ENCODE results near the gene FGFR4.

The FGFR4 gene

DNA sequence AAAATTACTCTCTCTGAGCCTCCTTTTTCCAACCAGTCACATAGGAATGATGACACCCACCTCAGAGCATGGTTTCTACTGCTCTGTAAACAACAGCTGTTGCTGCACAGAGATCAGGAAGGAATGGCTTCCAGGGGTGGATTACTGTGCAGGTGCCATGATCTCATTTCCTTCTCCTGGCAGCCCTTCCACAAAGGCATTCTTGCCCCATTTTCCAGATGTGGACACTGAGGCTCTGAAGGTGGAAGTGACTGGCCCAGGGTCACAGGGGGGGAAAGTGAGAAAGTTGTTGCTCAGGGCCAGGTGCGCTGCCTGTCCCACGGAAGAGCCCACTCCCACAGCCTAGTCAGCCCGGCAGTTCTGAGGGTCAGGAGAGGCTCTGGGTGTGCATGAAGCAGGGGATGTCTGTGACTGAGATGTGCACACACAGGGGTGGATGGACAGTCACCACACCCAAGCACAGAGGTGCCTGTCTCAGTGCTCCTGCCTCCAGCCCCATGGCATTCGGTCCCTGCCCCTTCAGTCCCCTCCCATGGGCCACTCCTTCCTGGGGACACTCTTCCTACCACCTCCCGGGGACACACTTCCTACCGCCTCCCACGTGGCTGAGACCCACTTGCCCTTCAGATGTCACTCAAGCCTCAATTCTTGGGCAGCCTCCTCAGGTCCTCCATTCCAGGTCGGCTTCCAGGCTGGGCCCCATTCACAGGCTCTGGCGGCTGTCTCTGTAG is 17.0 kb downstream of the FGFR4 start:
- DNase-seq (ENCODE audit: low spot score), result no peak

DNA sequence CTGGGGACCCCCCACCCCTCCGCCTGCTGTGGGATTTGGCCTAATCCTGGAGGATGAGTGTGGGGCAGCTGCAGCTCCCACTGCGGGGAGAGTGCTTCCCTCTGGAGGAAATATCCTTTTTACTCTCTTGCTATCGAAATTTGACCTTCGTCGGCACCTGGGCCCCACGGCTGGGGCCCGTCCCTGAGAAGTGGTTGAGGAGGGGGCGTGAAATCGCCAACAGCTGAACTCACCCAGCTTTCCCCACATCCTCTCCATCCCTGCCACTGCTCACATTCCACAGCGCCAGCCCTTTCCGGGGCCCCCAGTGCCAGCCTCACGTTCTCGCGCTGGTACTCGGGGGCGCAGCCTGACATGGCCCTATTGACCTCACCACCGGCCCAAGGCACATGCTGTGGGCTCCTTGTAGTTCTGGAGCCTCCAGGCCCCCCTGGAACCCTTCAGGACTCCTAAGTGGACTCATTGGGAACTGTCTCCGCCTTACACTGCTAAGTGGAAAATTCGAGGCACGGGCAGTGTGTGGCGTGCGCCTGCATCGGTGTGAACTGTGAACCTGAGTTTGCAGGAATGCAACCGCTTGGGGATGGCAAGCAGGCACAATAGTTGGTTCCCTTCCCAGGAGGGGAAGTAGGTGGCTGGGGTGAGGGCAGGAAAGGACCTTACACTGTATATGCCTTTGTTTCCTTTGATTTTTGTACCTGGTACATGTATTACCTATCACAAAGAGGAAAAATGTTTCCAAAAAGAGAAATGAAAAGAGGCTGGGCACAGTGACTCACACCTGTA is 19.2 kb downstream of the FGFR4 start:
- peak; percentile 46 for DNase-seq (ENCODE audit: low spot score)

DNA sequence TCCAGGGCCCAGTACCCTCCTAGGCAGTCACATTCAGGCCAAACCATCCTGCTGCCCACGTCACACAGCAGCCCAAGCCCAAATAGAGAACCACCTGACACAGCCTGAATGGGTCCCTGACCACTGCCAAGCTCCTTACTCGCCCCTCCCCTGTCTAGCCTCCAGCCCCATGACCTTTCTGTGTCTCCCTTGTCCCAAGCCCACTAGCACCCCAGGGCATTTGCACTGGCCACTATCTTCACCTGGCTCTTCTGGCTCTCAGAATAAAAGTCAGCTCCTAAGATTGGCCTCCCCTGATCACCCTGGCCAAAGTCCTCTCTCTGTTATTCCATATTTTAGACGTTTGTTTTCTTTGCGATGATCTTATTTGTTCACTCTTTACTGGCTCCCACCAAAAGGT is 20.4 kb downstream of the FGFR4 start:
- DNase-seq (ENCODE audit: low spot score), result no peak

DNA sequence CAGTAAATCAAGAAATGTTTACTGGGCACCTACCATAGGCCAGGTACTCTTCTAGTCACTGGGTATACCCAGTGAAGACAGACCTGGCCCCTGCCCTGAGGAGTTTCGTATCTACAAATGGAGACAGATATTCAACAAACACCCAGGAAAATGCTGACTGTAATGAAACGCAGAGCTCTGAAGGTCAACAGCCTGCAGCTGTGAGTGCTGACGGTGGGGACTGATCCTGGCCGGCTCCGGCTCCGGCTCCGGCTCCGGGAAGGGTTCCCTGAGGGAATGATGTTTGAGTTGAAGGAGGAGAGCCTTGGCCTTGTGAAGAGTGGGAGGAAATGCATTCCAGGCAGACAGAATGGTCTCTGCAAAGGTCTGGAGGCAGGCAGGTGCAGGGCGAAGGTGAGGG is 23.1 kb downstream of the FGFR4 start:
- peak; percentile 46 for DNase-seq (ENCODE audit: low spot score)

DNA sequence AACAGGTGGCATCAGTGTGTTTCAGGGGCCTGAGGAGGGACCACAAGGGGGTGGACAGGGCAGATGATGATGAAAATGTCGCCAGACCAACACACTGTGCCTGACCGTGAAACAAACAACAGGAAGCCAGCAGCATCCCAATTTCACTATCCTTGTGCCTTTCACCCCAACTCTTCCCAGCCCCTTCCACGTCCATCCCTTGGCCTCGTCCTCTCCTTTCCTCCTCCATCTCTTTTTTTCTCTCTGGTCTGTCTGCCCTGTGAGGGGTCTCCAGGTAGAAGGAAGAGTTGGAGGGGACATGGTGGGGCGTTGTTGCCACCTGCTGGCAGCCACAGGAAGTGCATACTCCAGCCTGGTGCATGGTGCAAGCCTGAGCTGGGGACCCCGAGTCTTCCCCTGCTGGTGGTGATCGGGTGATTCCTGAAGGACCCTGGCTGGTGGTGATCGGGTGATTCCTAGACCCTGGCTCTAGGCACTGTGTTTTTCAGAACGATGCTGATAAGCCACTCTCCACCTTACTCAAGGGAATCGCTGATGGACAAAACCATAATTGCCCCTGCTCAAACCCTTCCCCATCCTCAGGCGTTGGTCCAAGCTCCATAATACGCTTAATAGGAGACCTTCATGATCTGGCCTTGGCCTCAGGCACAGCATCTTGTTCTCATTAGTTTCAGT is 25.1 kb downstream of the FGFR4 start:
- DNase-seq (ENCODE audit: low spot score), result peak; percentile 89

DNA sequence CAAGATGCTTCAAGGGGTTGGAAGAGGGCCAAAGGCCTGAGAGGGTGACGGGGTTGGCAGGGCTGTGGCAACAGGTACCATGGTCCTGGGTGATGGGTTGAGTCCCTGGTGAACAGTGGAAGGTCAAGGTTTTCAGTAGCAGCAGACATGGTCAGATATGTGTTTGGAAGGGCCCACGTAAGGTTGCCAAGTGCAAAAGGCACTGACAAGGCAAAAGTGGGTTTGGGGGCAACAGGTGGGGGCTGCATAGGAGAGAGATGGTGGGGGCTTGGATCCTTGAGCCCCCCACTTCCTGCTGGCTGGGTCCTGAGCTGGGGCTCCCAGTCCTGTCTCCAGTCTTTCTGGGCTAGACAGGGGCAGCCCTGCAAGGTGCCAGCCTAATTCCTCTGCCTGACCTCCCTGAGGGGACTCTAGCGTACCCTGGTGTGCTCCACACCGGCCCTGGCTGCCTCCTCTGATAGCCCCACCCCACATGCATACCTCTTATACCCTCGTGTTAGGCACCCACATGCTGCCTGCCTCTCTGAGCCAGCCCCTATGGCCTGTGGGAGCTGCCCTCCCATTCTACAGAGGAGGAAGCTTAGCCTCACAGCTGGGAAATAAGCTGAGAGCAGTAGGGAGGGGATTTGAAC is 26.0 kb downstream of the FGFR4 start:
- no peak for DNase-seq (ENCODE audit: low spot score)

DNA sequence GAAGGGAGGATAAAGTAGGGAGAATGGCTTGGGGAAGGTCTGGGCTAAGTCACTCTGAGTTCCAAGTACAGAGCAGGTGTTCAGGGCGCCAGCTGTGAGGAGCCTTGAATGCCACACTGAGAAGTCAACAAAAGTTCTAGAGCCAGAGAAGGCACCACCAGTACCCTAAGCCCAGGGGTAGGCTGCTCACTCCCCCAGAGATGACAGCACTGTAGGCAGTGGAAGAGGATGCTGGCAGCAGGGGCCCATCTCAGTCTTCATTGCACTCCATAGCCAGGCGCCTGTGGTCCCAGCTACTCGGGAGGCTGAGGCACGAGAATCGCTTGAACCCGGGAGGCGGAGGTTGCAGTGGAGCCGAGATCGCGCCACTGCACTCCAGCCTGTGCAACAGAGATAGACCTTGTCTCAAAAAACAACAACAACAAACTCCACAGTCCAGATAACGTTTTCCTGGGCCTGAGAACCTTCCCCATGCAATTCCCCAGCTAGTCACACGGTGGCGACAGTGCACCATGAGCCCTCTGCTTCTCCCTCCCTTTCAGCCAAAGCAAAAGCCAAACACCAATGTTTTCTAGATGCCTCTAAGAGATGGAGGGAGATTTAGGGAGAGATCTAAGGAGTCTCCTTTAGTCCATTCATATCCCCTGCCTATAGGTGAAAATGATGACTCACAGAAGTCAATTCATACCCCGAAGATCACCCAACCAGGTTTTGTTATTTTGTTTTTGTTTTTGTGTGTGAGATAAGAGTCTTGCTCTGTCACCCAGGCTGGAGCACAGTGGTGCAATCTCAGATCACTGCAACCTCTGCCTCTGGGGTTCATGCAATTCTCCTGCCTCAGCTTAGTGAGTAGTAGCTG is 27.1 kb downstream of the FGFR4 start:
- peak; percentile 84 for DNase-seq (ENCODE audit: low spot score)

DNA sequence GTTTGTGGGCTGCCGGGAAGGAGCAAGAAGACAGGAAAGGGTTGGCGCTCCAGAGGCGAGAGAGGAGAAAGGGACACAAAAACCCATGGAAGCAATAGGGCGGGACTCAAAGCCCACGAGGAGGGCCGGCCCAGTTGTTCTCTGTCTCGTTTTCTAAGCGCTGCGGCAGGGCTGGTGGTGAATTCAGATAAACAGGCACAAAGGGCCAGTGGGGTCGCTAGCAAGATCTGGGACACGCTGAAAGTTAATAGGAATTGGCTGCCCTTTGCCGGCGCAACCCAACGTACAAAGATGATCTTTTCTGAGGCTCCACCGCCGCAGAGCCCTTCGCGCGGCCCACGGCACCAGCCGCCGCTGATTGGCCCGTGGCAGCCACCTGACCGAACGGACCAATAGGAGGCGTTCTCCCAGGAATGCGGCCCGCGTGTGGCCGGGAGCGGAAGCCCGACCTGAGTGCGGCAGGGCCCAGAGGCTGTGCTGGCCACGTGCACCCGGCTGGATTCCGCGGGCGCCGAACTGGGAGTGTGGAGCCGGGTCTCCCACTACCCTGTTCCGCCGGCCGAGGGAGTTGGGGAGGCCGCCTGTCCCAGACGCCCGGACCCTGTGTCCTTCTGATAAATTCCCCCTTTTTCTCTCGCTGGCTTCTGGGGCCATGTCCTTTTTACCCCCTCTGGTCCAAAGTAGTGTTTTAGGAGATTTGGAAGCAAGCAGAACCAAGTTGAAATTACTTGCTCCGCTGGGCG is 30.1 kb downstream of the FGFR4 start:
- peak; percentile 85 for DNase-seq (ENCODE audit: low spot score)

DNA sequence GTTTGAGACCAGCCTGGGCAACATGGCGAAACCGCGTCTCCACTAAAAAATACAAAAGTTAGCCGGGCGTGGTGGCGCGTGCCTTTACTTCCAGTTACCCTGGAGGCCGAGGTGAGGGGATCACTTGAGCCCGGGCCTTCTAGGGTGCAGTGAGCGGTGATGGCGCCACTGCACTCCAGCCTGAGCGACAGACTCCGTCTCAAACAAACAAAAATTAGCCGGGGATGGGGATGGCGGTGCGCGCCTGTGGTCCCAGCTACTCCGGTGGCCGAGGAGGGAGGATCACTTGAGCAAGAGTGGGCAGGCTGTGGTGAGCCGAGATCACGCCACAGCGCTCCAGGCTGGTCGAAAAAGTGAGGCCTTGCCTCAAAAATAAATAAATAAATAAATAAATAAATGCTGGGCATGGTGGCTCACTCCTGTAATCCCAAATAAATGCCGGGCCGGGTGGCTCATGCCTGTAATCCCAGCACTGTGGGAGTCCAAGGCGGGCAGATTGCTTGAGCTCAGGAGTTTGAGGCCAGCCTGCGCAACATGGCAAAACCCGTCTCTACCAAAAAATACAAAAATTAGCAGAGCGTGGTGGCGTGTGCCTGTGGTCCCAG is 30.8 kb downstream of the FGFR4 start:
- DNase-seq (ENCODE audit: low spot score), result no peak

DNA sequence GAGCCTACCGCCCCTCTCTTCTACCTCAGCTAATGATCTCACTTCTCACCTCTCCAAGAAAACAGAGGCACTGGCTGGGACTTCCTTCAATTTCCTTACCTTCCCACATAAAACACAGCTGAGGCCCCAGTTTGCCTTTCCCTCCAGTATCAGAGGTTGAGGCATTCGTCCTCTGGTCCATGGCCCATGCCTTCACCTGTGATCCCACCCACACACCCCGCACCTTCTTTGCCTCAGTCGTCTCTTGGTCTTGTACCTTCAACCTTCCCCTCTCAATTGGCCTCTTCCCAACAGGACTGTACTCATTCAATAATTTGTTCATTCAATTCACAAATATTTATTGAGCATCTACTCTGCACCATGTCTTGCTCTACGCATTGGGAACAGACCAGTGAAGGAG is 35.9 kb downstream of the FGFR4 start:
- DNase-seq (ENCODE audit: low spot score), result no peak

DNA sequence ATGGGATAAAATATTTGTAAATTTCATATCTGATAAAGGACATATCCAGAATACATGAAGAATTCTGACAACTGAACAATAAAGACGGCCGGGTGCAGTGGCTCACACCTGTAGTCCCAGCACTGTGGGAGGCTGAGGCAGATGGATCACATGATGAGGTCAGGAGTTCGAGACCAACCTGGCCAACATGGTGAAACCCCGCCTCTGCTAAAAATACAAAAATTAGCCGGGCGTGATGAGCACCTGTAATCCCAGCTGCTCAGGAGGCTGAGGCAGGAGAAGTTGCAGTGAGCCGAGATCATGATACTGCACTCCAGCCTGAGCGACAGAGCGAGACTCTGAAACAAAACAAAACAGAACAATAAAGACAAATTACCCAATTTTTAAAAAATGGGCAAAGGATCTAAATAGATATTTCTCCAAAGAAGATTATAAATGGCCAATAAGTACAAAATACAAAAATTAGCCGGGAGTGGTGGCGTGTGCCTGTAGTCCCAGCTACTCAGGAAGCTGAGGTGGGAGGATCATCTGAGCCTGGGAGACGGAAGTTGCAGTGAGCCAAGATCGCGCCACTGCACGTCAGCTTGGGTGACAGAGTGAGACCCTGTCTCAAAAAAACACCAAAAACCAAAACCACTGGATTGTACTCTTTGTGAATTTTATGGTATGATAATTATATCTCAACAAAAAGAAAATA is 37.2 kb downstream of the FGFR4 start:
- DNase-seq (ENCODE audit: low spot score), result no peak

DNA sequence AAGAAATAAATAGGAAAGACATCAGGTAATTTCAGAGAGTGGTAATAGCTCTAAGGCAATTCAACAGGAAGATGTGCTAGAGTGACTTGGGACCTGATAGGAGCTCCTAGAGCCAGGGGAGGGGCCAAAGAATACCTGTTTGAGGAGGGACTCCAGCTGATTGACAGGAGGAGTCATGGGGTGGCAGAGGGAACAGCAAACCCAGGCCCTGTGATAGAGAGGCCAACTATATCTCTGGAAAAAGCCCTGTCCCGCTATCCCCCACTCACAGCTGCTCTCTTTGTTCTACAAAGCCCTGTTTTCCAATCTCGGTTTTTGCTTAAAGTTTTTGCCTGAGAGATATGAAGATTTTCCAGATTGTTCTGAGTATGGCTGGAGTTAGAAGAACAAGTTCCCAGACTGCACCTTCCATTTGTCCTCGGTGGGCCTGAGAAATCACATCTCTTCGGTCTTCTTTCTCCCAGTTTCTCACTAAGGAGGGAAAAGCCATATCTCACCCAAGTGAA is 37.8 kb downstream of the FGFR4 start:
- no peak for DNase-seq (ENCODE audit: low spot score)

DNA sequence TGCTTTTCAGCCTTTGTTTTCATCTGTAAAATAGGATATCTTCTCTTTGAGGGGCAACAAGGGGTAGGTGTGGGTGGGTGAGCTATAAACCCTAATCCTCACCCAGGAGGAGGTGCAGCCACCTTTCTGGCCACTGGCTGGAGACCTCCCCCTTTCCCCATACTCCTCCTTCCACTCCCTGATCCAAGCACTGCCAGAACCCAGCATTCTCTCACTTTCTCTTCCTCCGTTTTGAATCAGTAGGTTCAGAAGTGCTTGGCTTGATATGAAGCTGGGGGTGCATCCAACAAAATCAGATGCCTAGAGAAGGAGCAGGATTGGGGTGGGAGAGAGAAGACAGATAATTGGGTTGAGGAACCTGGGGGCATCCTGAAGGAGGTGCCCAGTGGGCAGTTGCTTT is 40.1 kb downstream of the FGFR4 start:
- DNase-seq (ENCODE audit: low spot score), result no peak

DNA sequence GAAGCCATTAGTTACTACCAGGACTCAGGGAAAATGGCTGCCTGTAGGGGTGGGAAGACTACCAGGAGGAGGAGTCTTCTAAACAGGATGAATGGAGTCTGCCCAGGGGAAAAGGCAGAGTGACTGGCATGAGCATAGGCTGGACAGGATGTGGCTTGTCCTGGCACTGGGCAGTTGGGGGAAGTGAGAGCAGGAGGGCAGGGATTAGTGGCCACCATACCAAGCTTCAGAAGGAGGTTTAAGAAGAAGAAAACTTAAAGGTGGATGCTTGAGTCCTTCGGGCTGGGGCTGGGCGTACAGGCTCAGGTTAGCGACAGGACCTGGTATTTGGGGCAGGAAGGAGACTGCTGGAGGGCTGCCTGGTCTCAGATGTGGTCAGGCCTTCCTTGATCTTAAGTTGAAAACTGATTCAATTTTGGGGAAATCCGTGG is 41.9 kb downstream of the FGFR4 start:
- DNase-seq (ENCODE audit: low spot score), result no peak

DNA sequence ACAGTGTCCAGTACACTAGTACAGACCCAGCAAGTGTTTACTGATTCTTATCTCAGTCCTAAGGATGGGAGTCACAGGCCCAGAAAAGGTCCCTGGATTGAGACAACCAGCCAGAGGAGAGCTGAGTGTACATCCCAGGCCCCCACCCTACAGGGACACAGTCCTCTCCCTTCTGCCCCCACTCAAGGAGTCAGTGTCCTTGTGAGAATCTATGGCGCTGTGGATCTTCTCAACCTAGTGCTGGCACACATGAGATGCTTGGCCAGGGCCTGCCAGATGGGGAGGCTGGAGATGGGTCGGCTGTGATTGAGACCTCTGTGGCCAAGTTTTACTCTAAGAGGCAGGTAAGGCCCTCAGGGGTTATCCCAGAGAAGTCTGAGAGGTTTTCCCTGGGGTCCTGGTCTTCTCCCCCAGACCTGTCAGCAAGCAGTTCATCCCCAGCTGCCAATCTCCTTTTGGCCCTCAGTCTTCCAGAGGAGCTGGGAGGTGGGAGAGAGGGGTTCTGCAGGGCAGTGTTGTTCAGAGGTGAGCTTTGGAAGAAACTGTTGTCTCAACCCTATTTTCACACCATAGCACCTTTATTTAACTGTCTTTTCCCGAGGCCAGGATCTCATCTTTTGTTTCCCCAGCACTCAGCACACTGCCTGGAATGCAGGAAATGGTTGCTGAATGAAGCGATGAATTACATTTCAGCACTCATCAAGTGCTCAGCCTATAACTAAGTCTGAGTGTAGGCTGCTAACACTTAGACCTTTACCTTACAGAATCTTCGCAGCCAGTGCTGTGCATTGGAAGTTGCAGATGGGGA is 43.7 kb downstream of the FGFR4 start:
- DNase-seq (ENCODE audit: low spot score), result no peak

DNA sequence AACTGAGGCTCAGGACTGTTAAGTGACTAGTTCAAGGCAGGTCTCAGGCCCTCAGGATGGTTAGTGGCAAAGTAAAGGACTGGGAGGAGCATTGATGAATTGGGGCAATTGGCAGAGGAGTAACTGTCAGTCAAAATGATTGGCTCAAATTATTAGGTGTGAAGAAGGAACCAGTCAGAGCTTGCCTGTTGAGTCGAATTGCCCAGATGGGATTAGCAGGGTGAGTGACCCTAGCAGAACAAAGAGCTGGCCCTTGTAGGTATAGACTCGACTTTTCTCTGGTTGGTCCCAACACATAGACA is 44.3 kb downstream of the FGFR4 start:
- DNase-seq (ENCODE audit: low spot score), result no peak

DNA sequence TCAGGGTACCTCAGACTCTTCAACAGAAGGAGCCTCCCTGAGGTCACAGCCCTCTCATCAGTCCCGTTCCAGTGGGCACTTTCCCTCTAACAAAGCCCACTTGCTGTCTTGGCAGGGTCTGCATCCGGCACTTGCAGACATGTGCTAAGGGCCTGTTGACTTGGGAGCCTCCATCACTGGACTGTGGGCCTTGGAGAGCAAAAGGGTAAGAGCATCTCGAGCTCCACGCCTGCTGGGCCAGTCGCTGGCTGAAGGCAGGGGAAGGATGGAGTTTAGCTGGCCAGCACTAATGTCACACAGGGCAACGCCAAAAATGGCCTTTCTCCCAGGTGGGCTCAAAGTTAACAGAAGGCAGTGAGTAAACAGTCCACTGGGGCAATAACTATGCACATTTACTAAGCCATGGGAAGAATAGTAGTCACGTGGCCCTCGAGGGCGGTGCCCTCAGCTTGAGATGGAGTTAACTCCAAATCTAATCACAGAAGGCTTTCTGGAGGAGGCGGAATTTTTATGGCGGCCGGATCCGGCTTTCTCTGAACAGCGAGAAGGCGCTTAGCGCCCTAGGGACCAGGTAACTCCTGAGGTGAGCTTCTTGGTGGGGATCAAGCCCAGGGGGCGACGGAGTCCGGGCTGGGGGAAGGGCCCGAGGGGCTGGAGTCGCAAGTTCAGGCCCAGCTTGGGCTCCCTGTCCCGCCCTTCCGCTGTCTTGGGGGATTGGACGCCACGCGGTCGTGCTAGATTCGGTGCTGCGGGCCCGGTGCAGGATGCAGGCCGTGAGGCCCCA is 44.8 kb downstream of the FGFR4 start:
- peak; percentile 77 for DNase-seq (ENCODE audit: low spot score)

Data from ecto neural progenitor cell (in vitro differentiated cells).